Measurements from ENCODE around the gene ST3GAL5.
"Not testable (repeated sequence)": the region's sequence is repeated elsewhere in the genome, so short reads cannot be mapped to it uniquely, and the experiment has no call there.

Gene ST3GAL5

DNA sequence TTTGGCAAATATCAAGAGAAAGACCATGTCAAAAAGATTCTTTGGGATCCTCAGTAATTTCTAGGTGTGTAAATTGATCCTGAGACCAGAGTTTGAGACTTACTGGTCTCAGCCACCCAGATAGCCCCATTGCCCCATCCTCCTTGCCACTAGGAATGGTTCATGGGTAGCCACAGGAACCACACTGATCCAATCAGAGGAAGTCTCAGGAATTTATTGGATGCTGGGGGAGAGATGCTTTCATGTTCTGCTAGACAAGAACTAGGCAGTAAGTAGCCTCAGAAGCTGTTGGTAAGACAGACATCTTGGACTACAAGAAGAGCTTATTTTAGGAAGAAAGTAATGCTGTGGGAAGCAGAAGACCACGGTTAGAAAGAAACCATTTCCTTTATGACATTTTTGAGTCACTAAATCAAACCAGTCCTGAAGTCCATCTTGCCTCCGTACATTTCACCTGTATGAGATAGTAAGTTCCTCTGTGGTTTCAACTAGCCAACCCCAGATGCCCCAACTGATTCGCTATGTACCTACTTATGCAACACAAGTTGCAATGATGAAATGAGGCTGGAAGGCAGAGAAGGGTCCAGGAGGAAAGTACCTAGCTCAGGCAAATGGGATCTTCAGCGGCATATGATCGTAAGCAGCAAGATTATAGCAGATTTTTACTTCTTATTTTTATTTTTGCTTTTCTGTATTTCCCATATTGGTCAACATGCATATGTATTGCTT, 3.6 kb upstream of the ST3GAL5 start:
- no peak for DNase-seq

DNA sequence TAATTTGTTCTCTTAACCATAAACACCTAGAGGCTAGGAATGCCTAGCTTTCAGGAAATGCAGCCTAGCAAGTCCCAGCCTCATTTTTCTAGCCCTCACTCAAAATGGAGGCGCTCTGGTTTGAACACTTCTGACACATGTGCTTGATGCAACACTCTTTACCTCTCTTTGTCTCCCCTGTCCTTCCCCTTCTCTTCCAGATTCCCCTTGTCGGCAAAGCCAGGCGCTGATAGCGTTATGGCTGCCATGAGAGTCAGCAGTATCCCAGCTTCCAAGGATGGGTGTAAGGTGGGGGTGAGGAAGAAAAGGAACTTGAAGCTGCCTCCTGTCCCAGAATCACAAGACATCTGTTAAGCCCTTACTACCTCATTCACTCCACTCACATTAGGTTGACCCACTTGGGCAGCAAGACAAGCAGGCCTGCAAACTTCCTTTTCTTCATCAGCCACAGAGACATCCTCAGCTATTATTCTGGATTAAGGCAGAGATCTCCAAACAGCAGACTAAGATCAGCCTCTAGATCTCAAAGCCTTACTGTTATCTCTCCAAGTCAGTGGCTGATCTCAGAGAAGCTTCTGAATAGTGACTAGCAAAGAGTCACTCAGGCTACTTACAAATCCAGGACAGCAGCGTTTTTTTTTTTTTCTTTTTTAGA, 1.9 kb upstream of the ST3GAL5 start:
- no peak for DNase-seq

DNA sequence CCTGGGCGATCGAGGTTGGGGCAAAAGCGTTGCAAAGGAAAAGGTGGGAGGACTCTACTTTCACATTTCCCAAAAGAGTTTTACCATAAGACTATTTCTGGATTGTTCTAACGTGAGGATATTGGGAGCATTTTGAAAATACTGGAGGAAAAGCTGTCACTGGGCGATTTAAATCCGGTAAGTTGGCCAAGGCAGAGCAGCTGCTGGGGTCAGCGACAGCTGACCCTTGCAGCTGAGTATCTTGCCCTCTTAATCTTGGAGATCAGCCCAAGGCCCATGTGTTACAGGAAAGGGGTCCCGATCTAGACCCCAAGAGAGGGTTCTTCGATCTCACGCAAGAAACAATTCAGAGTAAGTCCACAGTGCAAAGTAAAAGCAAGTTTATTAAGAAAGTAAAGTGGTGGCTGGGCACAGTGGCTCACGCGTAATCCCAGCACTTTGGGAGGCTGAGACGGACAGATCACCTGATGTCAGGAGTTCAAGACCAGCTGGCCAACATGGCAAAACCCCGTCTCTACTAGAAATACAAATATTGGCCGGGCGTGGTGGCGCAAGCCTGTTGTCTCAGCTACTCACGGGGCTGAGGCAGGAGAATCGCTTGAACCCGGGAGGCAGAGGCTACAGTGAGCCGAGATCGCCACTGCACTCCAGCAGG, 964 bp upstream of the ST3GAL5 start:
- DNase-seq: no peak

DNA sequence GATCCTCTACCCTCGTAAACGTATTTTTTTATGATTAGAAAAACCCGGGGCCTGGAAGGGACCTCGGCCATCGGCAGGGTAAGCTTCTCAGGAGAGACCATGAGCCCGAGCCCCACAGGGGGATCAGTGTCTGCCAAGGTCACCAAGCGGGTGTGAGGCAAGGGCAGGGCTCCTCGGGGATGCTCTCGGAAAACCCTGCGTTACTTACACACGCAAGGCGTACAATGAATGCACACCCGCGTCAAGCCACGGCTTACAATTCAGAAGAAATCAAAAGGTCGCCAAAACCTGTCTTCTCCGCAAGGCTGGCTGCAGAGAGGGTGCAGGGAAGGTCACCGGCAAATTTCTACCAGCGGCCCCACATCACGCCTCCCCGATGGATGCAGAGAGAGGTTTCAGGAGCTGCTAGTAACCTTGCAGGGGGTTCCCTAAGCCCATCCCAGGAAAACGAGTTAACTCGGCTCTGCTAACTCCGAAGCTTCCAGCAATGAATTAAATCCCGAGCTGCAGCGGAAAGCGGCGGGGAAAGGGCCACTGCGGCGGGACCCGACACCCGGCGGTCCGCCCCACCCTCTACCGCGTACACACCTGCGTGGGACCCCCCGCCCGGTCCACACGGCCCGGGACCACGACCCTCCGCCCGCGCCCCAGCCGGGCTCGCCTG, 638 bp downstream of the ST3GAL5 start:
- DNase-seq: no peak

DNA sequence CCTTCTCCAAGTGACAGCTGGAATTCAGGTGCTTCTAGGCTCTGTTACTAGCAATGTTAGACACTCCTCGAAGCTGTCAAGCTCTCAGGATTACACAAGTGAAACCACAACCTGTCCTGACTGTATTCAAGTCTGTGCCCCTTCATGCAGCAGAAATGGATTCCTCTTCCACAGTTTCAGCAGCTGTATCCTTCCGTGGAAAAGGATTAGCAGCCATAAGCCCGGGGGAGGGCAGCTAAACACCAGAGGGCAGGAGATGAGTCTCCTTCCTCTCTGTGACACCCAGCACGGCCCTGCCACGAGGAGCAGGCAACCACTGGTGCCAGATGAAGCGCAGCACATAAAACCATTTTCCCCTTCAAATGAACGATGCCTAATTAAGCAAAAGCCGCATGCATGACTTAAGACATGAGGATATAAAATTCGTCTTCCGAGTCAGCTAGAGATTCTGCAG, 1.2 kb downstream of the ST3GAL5 start:
- peak; percentile 47 for DNase-seq

DNA sequence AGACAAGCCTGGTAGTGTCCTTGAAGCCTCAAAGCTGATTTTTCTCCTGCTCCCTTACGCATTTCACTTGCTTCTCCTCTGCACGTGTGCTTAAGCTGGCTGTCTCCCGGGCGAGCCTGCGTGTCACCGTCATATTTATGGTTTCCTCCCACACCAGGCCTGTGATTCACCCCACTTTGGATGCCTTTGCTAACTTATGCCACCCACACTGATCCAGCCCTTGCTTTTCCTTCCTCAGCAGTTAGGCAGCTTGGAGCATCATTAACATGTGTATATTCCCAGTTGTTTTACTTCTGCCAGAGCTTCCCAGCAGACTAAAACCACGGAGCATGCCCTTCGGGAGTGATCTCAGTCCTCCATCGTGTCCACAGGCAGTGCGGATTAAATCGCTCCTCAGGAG, 2.2 kb downstream of the ST3GAL5 start:
- peak; percentile 98 for DNase-seq

DNA sequence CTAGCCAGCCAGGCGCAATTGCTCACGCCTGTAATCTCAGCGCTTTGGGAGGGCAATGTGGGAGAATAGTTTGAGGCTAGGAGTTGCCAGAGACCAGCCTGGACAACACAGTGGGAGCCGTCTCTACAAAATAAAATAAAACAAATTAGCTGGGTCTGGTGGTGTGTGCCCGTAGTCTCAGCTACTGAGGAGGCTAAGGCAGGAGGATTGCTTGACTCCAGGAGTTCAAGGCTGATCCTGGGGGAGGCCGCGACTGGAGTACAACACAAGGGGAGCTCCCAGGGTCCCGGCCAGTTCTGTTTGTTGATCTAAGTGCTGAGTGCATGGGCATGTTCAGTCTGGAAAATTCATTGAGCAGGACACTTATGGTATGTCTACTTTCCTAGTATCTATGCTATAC, 2.6 kb downstream of the ST3GAL5 start:
- DNase-seq: no peak

DNA sequence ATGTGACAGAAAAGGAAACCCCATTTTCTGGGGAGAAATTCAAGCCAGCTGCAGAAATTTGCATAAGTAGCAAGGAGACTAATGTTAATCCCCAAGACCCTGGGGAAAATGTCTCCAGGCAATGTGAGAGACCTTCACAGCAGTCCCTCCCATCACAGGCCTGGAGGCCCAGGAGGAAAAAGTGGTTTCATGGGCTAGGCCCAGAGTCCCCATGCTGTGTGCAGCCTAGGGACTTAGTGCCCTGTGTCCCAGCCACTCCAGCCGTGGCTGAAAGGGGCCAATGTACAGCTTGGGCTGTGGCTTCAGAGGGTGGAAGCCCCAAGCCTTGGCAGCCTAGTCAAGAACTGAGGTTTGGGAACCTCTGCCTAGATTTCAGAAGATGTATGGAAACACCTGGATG, 7.0 kb downstream of the ST3GAL5 start:
- DNase-seq: not testable (repeated sequence)

DNA sequence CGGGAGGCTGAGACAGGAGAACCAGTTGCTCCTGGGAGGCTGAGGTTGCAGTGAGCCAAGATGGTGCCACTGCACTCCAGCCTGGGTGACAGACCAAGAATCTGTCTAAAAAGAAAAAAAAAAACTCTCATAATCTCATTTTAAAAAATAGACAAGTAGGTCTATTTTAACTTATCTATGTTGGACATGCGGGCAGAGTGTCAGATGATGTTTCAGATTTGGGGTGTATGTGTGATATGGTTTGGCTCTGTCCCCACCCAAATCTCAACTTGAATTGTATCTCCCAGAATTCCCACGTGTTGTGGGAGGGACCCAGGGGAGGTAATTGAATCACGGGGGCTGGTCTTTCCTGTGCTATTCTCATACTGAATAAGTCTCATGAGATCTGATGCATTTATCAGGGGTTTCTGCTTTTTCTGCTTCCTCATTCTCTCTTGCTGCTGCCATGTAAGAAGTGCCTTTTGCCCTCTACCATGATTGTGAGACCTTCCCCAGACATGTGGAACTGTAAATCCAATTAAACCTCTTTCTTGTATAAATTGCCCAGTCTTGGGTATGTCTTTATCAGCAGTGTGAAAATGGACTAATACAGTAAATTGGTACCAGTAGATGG, 8.0 kb downstream of the ST3GAL5 start:
- not testable (repeated sequence) for DNase-seq

DNA sequence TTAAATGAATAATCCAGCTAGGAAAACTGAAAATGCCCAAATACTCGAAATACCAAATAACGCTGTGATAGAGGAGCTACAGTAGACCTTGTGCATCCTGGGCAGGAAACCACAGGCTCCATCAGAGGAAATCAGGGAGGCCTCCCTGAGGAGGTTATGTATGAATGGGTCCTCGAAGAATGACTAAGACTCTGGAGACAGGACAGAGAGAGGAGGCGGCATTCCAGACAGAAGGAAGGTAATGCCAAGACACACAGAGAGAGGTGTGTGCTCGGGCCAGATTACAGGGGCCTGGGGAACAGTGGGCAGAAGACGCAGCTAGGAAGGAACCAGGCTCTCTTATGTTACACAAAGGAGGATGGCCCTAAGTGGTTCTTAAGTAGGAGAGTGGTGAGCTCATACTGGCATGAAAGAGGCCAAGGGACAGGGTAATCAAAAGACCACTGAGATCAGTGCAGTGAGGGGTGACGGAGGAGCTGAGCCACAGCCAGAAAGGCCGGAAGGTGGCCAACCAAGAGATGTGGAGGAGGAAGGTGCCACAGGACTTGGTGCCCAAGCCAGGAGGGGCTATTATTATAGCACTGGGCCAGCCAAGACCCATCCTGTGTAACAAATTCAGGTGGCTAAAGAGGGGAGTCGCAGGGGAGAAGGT, 9.9 kb downstream of the ST3GAL5 start:
- DNase-seq: peak; percentile 30

DNA sequence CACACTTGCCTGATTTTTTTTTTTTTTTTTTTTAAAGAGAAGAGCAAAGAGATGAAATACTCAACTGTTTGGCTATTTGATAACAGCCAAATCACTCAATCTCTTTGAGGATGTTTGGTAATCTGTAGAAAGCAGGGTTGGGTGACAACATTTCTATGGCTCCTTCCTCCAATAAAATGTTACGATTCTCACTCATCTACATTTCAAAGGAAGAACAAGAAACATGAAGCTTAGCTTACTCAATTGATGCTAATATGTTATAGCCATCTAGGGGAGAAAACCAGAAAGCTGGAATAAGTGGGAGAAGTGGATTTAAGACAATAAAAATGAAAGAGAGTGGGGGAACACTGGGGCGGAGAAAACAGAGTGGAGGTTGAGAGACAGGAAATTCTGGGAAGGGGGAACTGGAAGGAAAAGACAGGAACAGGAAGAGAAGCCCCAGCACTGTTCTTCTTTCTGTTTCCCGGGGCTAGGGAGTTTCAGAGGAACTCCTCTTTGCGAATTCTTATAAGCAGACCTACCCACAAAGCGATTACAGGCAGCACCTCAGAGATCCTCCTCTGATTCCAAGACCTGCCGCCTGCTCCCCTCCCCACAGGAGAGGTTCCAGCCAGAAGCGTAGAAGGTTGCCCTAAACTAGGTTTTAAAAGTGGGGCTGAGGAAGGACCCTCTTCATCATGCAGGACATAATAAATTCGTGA, 13.3 kb downstream of the ST3GAL5 start:
- no peak for DNase-seq

DNA sequence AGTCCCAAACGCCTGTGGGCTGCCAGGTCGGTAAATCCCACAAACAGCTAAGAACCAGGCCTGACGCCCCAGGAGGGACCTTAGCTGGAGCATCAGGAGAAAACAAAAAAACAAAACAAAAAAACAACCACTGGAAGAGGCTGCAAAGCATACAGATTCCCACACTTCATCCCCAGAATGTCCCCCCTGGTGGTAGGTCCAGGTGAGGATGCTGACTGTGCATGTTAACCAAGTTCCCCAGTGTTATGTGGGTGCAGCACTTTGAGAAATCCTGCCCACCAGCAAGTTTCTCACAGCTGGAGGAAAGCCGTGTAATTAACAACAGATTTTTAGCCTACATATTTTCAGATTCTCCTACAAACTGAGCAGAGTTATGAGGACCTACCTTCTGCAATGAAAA, 15.1 kb downstream of the ST3GAL5 start:
- peak; percentile 40 for DNase-seq

DNA sequence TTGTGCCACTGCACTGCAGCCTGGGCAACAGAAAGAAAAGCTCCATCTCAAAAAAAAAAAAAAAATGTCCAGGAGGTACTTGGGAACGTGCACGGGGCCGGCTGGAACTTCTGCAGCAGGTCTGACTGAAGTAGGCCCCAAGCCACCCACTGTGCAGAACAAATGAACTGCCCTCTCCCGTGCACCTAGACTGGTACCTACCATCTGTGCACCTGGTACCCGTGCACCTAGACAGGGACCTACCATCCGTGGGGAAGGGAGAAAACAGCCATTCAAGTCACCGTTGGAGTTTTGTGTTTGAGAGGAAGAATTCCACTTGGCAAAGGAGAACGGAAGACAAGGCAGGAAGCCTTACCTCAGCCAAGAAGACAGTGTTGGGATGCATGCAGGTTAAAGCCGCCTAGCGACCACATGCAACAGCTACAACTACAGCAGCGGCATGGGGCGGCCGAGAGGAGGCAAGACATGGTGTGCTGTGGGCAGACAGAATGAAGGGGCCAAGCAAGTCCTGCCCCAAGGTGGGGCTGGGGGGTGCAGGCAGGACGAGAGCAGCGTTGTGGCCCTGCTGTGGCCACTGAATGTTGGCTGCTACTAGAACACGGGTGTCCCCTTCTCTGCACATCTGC, 16.1 kb downstream of the ST3GAL5 start:
- DNase-seq: no peak

DNA sequence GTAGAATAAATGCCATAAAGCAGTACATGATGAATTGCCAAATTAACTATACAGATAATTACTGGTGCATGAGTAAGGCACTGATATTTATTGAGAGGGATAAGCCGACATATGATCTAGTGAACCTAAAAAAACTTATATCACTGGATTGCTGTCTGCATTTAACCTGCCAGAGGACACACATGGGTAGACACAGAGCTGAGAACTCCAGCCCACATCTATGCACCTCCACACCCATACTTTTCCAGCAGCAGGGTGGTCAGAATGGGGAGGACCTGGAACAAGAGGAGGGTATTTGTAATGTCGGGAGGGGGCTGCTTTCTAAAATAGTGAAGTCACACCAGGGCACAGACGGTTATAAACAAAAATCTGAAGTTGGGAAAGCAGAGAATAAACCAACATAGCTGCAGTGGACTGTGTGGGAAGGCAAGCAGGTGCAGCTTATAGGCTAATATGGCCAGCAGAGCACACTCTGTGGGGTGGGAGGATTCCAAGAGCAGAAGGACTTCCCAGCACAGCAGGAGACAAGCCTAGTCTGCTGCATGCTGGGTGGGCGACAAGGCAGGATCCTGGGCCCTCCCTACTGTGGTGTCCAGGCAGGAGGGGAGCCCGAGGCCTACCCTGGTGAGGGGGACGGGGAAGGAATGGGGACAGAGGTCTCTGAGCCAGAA, 17.2 kb downstream of the ST3GAL5 start:
- no peak for DNase-seq

DNA sequence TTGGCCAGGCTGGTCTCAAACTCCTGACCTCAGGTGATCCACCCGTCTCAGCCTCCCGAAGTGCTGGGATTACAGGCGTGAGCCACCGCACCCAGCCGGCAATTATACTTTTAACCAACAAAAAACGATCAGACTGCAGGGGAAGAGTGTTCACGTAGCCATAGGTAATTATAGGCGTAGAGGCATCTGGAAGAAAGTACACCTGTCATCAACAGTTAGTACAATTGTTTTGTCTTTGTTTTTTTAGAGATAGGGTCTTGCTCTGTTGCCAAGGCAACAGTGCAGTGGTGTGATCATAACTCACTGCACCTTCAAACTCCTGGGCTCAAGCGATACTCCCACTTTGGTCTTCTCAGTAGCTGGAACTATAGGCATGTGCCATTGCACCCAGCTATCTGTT, 20.0 kb downstream of the ST3GAL5 start:
- DNase-seq: no peak

DNA sequence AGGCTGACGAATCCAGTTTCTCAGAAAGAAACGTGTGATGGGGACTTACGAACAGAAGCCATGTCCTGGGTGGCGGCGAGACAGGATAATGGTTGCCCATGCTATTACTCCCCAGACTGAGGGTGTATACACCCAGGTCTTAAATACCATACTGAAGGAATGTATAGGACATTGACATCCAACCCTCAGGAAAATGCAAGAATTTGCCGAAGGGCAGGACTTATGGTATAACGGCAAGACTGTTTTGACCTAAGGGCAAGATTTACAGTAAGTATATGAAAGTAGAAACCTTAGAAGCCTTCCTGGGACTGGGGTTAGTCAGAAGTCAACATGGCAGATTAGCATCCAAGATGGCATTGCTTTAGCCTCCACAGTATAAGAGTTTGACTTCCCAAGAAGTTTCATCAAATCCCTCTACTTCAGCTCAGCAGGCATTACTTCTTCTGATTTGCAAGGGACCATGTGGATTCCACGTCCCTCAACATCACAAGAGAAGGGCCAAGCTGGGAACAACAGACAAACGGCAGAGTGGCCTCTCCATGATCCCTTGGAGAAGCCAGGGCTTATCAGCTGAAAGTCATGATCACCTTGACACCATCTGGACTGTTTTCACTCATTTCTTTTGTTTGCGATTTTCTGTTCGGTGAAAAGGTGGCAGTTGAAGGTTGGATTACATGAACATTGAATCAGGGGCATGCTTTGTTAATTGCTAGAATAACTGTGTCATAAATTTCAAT, 21.1 kb downstream of the ST3GAL5 start:
- DNase-seq: no peak

DNA sequence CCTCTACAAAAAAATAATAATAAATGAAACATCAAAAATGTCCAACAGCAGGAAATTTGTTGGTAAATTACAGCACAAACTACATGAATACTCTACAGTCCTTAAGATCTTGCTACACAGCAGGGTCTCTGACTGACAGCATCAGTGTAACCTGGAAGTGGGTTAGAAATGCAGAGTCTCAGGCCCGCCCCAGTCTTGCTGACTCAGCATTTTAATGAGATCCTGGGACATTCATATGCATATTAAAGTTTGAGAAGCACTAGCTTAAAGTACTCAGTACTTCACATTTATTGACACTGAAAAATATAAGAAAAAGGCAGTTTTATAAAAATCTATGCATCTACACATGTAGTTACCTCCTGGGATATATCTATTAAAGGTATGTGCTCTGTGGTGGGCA, 21.7 kb downstream of the ST3GAL5 start:
- DNase-seq: no peak

DNA sequence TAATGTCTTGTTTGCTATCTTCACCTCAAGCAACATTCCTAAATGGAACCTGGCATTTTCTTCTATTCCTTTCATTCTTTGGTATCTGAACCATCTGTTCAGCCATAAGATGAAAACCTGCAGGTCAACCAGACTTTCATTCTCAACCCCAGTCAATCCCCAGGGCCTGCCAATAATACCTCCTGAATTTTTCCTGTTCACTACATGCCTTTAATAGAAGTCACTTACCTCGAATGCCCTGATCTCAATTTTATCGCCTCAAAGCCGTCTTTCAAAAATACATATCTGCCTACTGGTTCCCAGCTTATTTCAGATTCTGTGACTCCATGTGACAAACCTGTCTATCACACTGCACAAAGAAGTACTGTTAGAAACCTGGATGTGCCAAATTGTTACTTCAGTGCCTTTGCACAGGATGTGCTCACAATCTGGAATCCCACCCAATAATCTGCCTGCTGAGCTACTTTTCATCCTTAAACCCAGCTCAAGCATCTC, 22.6 kb downstream of the ST3GAL5 start:
- no peak for DNase-seq

DNA sequence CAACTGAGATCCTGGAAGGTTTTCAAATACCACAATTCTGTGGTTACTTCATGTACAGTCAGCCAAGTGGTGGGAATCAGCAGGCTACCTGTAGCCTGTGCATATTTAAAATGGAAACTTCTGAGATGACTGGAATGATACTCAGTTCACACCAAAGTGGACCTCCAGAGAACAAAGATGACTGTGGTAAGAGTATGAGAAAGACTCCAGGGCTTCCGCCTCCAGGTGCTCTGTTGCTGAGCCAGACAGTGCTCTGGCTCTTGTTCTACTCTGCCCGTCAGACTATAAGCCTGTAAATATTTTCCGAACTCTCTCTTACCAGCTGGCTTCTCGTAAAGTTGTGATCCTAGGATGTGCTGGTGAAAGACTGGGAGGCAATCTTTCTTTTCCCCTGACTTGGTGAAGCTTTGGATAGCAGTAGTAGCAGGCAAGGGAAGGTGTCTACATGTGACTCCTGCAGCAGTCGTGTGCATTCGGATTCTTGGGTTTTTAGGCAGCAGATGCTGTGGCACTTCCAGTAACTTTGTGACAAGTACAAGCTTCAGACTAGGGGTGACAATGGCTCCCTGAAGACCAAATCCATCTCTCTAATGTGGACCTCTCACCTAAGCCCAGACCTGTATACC, 23.1 kb downstream of the ST3GAL5 start:
- DNase-seq: peak; percentile 46

All from fibroblast of skin of right quadriceps (primary cell).